H9 (cell line): Measurements from ENCODE around the gene CDK17. TPM values are rescaled to one million over a fixed set of nuclear protein-coding genes. Genes with fewer than 3 reads are reported as not detected.

Experiments
- DNase-seq: peaks from one replicate; pipeline ENCODE4 v3.0.0-alpha.2; 2017
- H2AFZ ChIP-seq: one replicate; pipeline ENCODE4 v1.6.1; 2013; ENCODE audit warnings: mild to moderate bottlenecking, low read length, control low read depth, moderate library complexity
- H2AK5ac ChIP-seq: 2 replicates; pipeline ENCODE4 v1.6.1; 2013; ENCODE audit warnings: low read length, control low read depth, mixed read lengths; ENCODE audit not compliant: insufficient read length
- H2BK120ac ChIP-seq: one replicate; pipeline ENCODE4 v1.6.1; 2013; ENCODE audit warnings: low read depth, mild to moderate bottlenecking, low read length, control low read depth, inconsistent platforms; ENCODE audit not compliant: poor library complexity, severe bottlenecking
- H2BK12ac ChIP-seq: 2 replicates; pipeline ENCODE4 v1.6.1; 2013; ENCODE audit warnings: low read length, control low read depth, mixed read lengths, low read depth; ENCODE audit not compliant: insufficient read length
- H2BK15ac ChIP-seq: 2 replicates; pipeline ENCODE4 v1.6.1; 2013; ENCODE audit warnings: low read depth, low read length, control low read depth
- H2BK20ac ChIP-seq: one replicate; pipeline ENCODE4 v1.6.1; 2013; ENCODE audit warnings: low read depth, mild to moderate bottlenecking, low read length, control low read depth, inconsistent platforms; ENCODE audit not compliant: poor library complexity, severe bottlenecking
- H2BK5ac ChIP-seq: 2 replicates; pipeline ENCODE4 v1.6.1; 2013; ENCODE audit warnings: low read length, control low read depth, mixed read lengths; ENCODE audit not compliant: insufficient read length
- H3K14ac ChIP-seq: 2 replicates; pipeline ENCODE4 v1.6.1; 2013; ENCODE audit warnings: low read length, control low read depth; ENCODE audit not compliant: insufficient read depth
- H3K18ac ChIP-seq: 2 replicates; pipeline ENCODE4 v1.6.1; 2013; ENCODE audit warnings: low read depth, mild to moderate bottlenecking, mixed read lengths, low read length, control low read depth; ENCODE audit not compliant: insufficient read length
- H3K23ac ChIP-seq: 2 replicates; pipeline ENCODE4 v1.6.1; 2013; ENCODE audit warnings: low read length, control low read depth, mixed read lengths, low read depth; ENCODE audit not compliant: insufficient read length
- H3K23me2 ChIP-seq: 2 replicates; pipeline ENCODE4 v1.6.1; 2013; ENCODE audit warnings: low read depth, mild to moderate bottlenecking, mixed read lengths, low read length, control low read depth; ENCODE audit not compliant: insufficient read length, poor library complexity, severe bottlenecking
- H3K27ac ChIP-seq: 2 replicates; pipeline ENCODE4 v1.5.1; 2013; ENCODE audit warnings: low read length, control low read depth, mixed read lengths, low read depth; ENCODE audit not compliant: insufficient read length
- H3K27me3 ChIP-seq: 2 replicates; pipeline ENCODE4 v1.6.1; 2013; ENCODE audit warnings: low read length, control low read depth, inconsistent platforms; ENCODE audit not compliant: insufficient read depth
- H3K4ac ChIP-seq: 2 replicates; pipeline ENCODE4 v1.6.1; 2013; ENCODE audit warnings: low read depth, mild to moderate bottlenecking, control low read depth, inconsistent platforms, low read length, moderate library complexity
- H3K4me1 ChIP-seq: 2 replicates; pipeline ENCODE4 v1.6.1; 2013; ENCODE audit warnings: low read length, control low read depth, inconsistent platforms; ENCODE audit not compliant: insufficient read depth
- H3K4me2 ChIP-seq: 2 replicates; pipeline ENCODE4 v1.6.1; 2013; ENCODE audit warnings: low read length, control low read depth, mixed read lengths; ENCODE audit not compliant: insufficient read length, insufficient read depth
- H3K56ac ChIP-seq: 2 replicates; pipeline ENCODE4 v1.6.1; 2013; ENCODE audit warnings: low read depth, mild to moderate bottlenecking, mixed read lengths, low read length, control low read depth; ENCODE audit not compliant: insufficient read length
- H3K79me1 ChIP-seq: 2 replicates; pipeline ENCODE4 v1.6.1; 2013; ENCODE audit warnings: low read depth, mild to moderate bottlenecking, moderate library complexity, low read length, control low read depth, inconsistent platforms; ENCODE audit not compliant: insufficient read depth, poor library complexity, severe bottlenecking
- H3K79me2 ChIP-seq: 2 replicates; pipeline ENCODE4 v1.6.1; 2013; ENCODE audit warnings: low read length, control low read depth, inconsistent platforms; ENCODE audit not compliant: insufficient read depth
- H3K9ac ChIP-seq: 2 replicates; pipeline ENCODE4 v1.6.1; 2013; ENCODE audit warnings: low read length, control low read depth, mixed read lengths; ENCODE audit not compliant: insufficient read length; ENCODE audit errors: extremely low read depth
- H3K9me3 ChIP-seq: one replicate; pipeline ENCODE4 v1.6.1; 2013; ENCODE audit warnings: low read depth, low read length, inconsistent platforms; ENCODE audit not compliant: control insufficient read depth
- H3T11ph ChIP-seq: one replicate; pipeline ENCODE4 v1.6.1; 2013; ENCODE audit warnings: mild to moderate bottlenecking, low read length, control low read depth, inconsistent platforms
- H4K20me1 ChIP-seq: one replicate; pipeline ENCODE4 v1.6.1; 2013; ENCODE audit not compliant: control insufficient read depth, insufficient read length, insufficient read depth
- H4K5ac ChIP-seq: 2 replicates; pipeline ENCODE4 v1.6.1; 2013; ENCODE audit warnings: low read depth, mild to moderate bottlenecking, mixed read lengths, low read length, control low read depth; ENCODE audit not compliant: insufficient read length
- H4K8ac ChIP-seq: replicated peaks from 2 replicates; pipeline ENCODE4 v1.6.1; 2013; ENCODE audit warnings: low read length, control low read depth, mixed read lengths, low read depth; ENCODE audit not compliant: insufficient read length
- H4K91ac ChIP-seq: 2 replicates; pipeline ENCODE4 v1.6.1; 2013; ENCODE audit warnings: low read depth, mild to moderate bottlenecking, moderate library complexity, mixed read lengths, low read length, control low read depth; ENCODE audit not compliant: insufficient read length
- H3K27ac Mint-ChIP-seq, 3 experiments: 2 replicates in 2 of 3; 3 replicates in 1 of 3; pipeline ENCODE4 v1.8.0; 2020 to 2021; ENCODE audit warnings: mixed read lengths in 3 of 3, mild to moderate bottlenecking in 1 of 3, moderate library complexity in 1 of 3
- H3K27me3 Mint-ChIP-seq: 2 replicates; pipeline ENCODE4 v1.8.0; 2021; ENCODE audit warnings: low read depth, mild to moderate bottlenecking, moderate library complexity, mixed read lengths
- H3K36me3 Mint-ChIP-seq, 3 experiments: 2 replicates in 2 of 3; 3 replicates in 1 of 3; pipeline ENCODE4 v1.8.0; 2020 to 2021; ENCODE audit warnings: low read depth in 3 of 3, mixed read lengths in 3 of 3; ENCODE audit not compliant: insufficient read depth in 1 of 3
- H3K4me1 Mint-ChIP-seq, 2 experiments: 2 replicates each; pipeline ENCODE4 v1.8.0; 2020; ENCODE audit warnings: mixed read lengths in 2 of 2
- H3K4me3 Mint-ChIP-seq, 2 experiments: 2 replicates in 1 of 2; 3 replicates in 1 of 2; pipeline ENCODE4 v1.8.0; 2020 to 2021; ENCODE audit warnings: mild to moderate bottlenecking in 2 of 2, mixed read lengths in 2 of 2, moderate library complexity in 1 of 2
- H3K9me3 Mint-ChIP-seq, 2 experiments: 2 replicates in 1 of 2; 3 replicates in 1 of 2; pipeline ENCODE4 v1.8.0; 2020; ENCODE audit warnings: mild to moderate bottlenecking in 2 of 2, mixed read lengths in 2 of 2, moderate library complexity in 1 of 2
- whole genome bisulfite sequencing: extraction: QIAGEN DNeasy Blood & Tissue Kit; methylation state at CpG from one replicate; pipeline ENCODE4 v1.1.7; 2013; ENCODE audit warnings: missing lambda C conversion rate, low lambda C conversion rate, mixed read lengths; ENCODE audit not compliant: insufficient read length; ENCODE audit errors: extremely low coverage; 5-methylcytosine and 5-hydroxymethylcytosine counted together
- total RNA-seq: library from RNA; stranded (reverse); gene quantifications from 2 replicates; pipeline ENCODE4 v1.2.1, GENCODE V29; 2021
- TF ChIP-seq, protein P1 (sequence below): fragments of 200-600 bp; sonication (generic); conservative IDR thresholded peaks from 3 replicates; pipeline ENCODE4 v1.8.0; 2021; ENCODE audit warnings: antibody characterized with exemption, mild to moderate bottlenecking

Gene CDK17
- total RNA-seq, 1 experiment from 2014 or later, result 28.8 TPM

DNA sequence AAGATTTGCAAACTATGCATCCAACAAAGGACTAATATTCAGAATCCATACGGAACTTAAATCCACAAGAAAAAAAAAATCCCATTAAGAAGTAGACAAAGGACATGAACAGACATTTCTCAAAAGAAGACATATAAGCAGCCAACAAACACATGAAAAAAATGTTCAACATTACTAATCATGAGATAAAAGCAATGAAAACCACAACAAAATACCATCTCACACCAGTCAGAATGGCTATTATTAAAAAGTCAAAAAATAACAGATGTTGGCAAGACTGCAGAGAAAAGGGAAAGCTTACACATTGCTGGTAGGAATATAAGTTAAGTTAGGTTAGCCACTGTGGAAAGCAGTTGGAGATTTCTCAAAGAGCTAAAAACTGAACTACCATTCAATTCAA is 16.2 kb downstream of the CDK17 start:
- no peak overlapping the region for H3K9ac ChIP-seq
- H4K20me1 ChIP-seq, result no peaks in the 10 kb centered on the region
- no peak overlapping the region for H3K27ac ChIP-seq

More for the DNA sequence above, 16.2 kb downstream of the CDK17 start:
- no peaks in the 10 kb centered on the region for H3K27me3 ChIP-seq
- WGBS, result no CpG with 5 or more reads among the region's 1 CpG
- Mint-ChIP-seq H3K9me3 (peaks cover 15 to 21% of the 10 kb centered on the region in 2 experiments), H3K4me1 (peaks cover 3 to 5% of the 10 kb centered on the region in 2 experiments; a peak in 2 of 4 replicates), H3K27me3 (no peaks in the 10 kb centered on the region), H3K27ac (0 out of 7 replicates have a peak overlapping the region, but pooled peaks of 1 of the 3 experiments have one; percentile 3), H3K4me3 (no peak overlapping the region), H3K36me3 (peaks cover 8 to 28% (median 9%) of the 10 kb centered on the region in 3 experiments; a peak in 6 of 7 replicates)
- H3K23ac ChIP-seq, result no peak overlapping the region
- no peak overlapping the region for H2BK20ac ChIP-seq
- H2BK12ac ChIP-seq, result no peak overlapping the region
- no peak for DNase-seq
- no peaks in the 10 kb centered on the region for H3K9me3 ChIP-seq
- no peak overlapping the region for H2AFZ ChIP-seq
- H2BK5ac ChIP-seq, result no peak overlapping the region
- no peak overlapping the region for H3T11ph ChIP-seq
- H4K91ac ChIP-seq, result no peak overlapping the region
- no peak overlapping the region for H4K8ac ChIP-seq
- no peaks in the 10 kb centered on the region for H3K4me1 ChIP-seq
- no peak overlapping the region for H3K14ac ChIP-seq
- H3K79me2 ChIP-seq, result peaks cover 10% of the 10 kb centered on the region; the same call in 1 of the 2 replicates
- no peak overlapping the region for H3K4ac ChIP-seq
- no peak overlapping the region for H2AK5ac ChIP-seq
- peaks cover 5% of the 10 kb centered on the region for H3K79me1 ChIP-seq
- no peak overlapping the region for H3K4me2 ChIP-seq
- H2BK120ac ChIP-seq, result no peak overlapping the region
- no peak overlapping the region for H3K56ac ChIP-seq
- TF ChIP-seq, protein P1, sequence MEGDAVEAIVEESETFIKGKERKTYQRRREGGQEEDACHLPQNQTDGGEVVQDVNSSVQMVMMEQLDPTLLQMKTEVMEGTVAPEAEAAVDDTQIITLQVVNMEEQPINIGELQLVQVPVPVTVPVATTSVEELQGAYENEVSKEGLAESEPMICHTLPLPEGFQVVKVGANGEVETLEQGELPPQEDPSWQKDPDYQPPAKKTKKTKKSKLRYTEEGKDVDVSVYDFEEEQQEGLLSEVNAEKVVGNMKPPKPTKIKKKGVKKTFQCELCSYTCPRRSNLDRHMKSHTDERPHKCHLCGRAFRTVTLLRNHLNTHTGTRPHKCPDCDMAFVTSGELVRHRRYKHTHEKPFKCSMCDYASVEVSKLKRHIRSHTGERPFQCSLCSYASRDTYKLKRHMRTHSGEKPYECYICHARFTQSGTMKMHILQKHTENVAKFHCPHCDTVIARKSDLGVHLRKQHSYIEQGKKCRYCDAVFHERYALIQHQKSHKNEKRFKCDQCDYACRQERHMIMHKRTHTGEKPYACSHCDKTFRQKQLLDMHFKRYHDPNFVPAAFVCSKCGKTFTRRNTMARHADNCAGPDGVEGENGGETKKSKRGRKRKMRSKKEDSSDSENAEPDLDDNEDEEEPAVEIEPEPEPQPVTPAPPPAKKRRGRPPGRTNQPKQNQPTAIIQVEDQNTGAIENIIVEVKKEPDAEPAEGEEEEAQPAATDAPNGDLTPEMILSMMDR, result no peak
- H3K18ac ChIP-seq, result no peak overlapping the region
- no peak overlapping the region for H2BK15ac ChIP-seq
- no peak overlapping the region for H4K5ac ChIP-seq
- no peaks in the 10 kb centered on the region for H3K23me2 ChIP-seq
